HG03064 (cell line): ENCODE results near the gene S100G.

Experiments
- ATAC-seq: cut with Tn5 transposase; IDR thresholded peaks from one replicate; pipeline ENCODE4 v1.9.1; 2021; ENCODE audit warnings: low read depth; ENCODE audit not compliant: unreplicated experiment

The S100G gene

DNA sequence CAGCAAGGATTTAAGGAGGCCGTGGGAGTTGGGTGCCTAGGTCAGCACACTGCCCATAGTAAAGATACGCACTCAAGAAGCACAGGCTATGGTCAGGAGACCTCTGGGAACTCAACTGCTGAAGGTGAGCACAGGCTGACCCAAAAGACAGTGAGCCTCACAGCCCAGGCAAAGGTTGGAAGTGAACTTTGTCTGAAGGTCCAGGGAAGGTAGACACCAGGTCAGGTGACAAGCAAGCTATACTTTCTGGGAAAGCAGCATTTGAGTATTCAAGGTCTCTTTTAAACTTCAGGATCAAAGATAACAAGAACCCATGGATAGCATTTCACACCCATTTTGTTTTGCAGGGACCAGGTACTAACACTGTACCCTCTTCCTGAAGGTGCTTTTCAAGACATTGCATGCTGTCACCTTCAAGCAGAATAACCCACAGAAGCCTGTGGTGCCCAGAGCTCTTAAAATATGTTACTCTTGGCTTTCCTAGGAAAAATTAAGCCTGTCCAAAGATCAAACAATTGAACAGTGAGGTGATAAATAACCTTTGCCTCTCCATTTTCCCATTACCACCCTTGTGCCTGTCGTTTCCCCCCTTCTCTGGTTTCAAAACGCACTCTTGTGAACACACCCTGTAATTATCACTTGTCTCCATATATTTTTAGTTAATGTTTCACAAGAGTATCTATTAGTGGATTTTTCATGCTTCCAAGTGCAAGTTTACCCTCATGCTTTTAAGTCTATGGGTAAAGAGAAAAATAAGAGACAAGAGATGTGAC lies 3.4 kb upstream of the S100G start:
- ATAC-seq, result no peak

DNA sequence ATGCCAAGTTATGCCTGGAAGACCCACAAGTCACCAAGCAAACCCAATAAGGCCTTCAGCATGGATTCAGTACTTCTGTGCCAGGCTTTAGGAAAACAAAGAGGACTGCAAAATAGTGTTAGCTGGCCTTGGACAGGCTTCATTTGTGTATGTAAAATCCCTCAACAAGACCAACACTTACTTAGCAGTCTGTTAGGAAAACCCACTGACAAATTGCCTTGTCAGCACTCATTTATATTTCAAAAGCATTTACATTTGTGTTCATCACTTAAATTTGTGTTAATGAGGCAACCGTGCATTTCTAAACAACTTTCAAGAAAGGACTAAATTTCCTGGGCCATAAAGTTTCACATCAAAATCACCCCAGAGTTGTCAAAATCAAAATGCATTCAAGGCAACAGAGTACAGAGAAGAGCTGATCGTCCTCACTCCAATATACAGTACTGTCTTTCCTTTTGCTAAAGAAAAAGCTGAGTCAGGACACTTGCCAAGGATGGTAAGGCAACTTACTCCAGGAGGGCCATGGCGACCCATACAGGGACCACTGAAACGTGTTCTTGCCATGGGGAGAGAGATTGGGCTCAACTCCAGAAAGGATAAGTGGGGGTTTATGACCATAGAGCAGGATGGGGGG lies 1.6 kb downstream of the S100G start:
- ATAC-seq, result no peak

DNA sequence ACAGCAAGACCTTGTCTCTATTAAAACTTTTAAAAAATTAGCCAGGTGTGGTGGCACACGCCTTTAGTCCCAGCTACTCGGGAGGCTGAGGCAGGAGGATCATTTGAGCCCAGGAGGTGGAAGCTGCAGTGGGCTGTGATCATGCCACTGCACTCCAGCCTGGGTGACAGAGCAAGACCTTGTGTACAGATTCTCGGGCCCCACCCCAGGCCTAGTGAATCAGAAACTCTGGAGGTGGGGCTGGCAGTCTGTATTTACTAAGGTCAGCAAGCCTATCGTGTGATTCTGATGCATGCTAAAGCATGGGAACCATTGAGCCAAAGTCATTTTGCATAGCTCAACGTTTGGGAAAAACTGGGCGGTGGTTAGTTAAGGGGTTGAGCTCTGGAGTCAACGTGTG lies 3.5 kb downstream of the S100G start:
- ATAC-seq, result no peak

DNA sequence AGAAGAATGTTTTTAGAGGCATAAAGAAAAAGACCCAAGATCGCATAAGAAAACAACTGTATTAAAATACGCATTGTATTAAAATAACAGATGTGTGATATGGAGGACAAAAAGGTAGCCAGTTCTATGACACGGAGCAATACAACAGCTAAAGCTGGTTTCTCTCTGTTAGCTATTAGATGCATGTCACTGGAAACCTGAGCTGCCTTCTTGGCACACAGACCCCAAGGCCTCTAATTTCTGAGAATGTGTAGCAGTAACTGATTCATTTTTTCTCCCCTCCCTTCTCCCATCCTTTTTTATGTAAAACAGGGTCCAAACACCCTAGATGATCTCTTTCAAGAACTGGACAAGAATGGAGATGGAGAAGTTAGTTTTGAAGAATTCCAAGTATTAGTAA lies 4.1 kb downstream of the S100G start:
- no peak for ATAC-seq

GRCh38 chrX:16658284-16658683 lies 8.3 kb downstream of the S100G start:
- ATAC-seq, result no peak

DNA sequence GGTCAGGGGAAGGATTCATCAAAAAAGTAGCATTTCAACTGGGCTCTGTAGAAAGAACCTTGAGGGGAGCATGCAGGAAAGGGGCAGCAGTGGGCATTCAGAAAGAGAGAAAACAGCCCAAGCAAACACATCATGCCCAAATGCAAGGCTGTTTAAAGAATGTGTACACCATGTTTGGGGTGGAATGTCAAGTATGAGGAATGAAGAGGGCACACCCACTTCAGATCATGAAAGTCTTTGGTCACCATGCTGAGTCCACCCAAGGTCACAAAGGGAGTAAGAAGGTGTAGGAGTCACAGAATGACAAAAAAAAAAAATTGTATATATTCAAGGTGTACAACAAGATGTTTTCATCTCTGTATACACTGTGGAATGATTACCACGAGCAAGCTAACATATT lies 9.4 kb downstream of the S100G start:
- ATAC-seq, result no peak

GRCh38 chrX:16661495-16661894 lies 11.5 kb downstream of the S100G start:
- ATAC-seq, result no peak

- ATAC-seq, result no peak
These were observed 12.4 kb downstream of the S100G start for GRCh38 chrX:16662402-16662801.

GRCh38 chrX:16664074-16664473 lies 14.1 kb downstream of the S100G start:
- ATAC-seq, result no peak

DNA sequence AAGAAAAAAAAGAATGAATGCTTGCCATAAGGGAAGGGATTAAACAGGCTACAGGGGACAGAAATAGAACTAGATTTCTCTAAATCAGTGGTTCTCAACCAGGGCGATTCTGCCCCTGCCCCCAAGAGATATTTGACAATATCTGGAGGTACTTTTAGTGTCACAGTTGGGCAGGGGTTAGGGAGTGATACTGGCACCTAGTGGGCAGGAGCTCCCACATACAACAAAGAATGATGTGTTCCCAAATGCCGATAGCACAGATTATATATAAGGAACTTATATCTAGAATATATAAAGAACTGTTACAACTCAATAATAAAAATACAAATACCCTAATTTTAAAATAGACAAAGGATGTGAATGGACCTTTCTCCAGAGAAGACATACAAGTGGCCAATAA lies 14.7 kb downstream of the S100G start:
- no peak for ATAC-seq

GRCh38 chrX:16665089-16665488 lies 15.1 kb downstream of the S100G start:
- no peak for ATAC-seq

DNA sequence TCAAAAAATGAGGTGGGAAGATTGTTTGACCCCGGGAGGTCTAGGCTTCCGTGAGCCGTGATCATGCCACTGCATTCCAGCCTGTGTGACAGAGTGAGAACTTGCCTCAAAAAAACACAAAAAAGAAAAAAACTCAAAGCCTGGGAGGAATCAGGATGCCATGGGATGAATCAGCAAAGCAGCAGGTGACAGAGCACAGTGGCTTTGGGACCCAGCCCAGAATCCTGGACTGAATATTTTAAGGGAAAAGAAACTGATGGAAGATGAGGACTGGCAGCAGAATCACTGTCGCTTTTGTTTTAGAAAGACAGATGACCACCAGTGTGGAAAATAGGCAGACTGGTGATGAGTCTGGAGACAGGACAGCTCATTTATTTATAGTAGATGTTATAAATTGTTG lies 16.6 kb downstream of the S100G start:
- no peak for ATAC-seq

GRCh38 chrX:16671005-16671404 lies 21.0 kb downstream of the S100G start:
- no peak for ATAC-seq

DNA sequence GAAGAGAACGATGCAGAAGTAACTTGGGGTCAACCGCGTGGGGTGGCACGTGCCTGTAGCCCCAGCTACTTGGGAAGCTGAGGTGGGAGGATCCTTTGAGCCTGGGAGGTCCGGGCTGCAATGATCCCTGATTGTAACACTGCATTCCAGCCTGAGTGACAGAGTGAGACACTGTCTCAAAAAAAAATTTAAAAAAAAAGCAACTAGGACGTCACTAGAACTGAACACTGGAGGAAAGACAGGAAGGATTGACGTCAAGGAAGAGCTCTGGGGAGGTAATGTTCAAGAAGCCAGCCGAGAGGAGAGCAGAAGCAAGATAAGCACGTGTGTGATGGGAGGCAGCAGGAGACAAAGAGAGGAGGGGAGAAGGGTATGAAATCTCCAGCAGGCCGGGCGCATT lies 28.7 kb downstream of the S100G start:
- no peak for ATAC-seq

DNA sequence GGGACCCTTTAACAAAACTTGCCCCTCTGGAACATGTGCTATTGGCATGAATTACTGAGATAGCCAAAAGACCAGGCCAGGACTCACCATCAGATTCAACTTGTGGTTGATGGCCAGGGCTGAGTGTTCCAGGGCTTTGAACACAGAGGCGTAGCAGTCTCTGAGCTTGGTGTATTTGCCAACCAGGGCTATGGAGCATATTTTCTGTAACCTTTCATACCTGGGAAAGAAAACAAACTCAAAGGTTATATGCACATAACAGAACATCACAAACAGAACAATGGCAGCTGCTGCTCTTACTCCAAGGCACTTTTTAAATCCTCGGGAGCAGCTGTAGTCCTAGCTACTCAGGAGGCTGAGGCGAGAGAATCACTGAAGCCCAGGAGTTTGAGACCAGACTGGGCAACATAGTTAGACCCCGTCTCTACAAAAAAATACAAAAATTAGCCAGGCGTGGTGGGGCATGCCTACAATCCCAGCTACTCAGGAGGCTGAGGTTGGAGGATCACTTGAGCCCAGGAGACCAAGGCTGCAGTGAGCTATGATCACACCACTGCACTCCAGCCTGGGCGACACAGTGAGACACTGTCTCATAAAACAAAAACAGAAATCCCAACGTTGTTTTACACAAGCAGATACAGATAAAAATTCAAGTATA lies 33.2 kb downstream of the S100G start:
- no peak for ATAC-seq

- no peak for ATAC-seq
These were observed 37.6 kb downstream of the S100G start for GRCh38 chrX:16687514-16687913.

- ATAC-seq, result no peak
These were observed 45.2 kb downstream of the S100G start for GRCh38 chrX:16695079-16695676.

GRCh38 chrX:16696956-16697355 lies 47.0 kb downstream of the S100G start:
- no peak for ATAC-seq

DNA sequence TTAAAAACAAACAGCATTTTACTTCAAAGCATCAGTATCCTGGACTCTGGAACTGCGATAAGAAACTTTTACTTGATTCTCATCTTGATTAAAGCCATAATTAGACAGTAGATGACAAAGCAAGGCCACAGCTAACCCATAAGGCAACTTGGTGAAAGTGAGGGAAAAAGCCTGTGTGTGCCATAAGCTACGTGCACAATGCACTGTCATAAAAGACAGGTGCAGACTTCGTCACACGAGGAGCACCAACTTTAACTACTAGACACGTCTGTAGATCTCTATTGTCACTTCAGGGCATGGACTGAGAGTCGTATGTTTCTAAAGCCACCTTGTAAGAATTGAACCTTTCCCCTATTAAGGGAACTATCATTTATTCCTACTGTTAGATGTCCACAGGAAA lies 49.4 kb downstream of the S100G start:
- ATAC-seq, result no peak

GRCh38 chrX:16700734-16701133 lies 50.8 kb downstream of the S100G start:
- no peak for ATAC-seq
